Activated CD4-positive, alpha-beta T cell treated with anti-CD3 and anti-CD28 coated beads for 36 hours (primary cell): Measurements from ENCODE around the gene ATP5ME. TPM values are rescaled to one million over a fixed set of nuclear protein-coding genes. Genes with fewer than 3 reads are reported as not detected.
"Not testable (repeated sequence)": the region's sequence is repeated elsewhere in the genome, so short reads cannot be mapped to it uniquely, and the experiment has no call there.

Experiments used
- ATAC-seq: fragments of 200-7000 bp; cut with Tn5 transposase; one replicate; pipeline ENCODE4 v1.10.0; 2021; ENCODE audit warnings: mild to moderate bottlenecking, moderate library complexity
- CTCF ChIA-PET: fragments of 350-600 bp; sonication (Branson Sonifier 250); formaldehyde crosslinking; loops from one replicate; lab custom pipeline; 2021; ENCODE audit warnings: antibody characterized with exemption; lab: Charles Lee
- POLR2A ChIA-PET: fragments of 350-600 bp; sonication (Branson Sonifier 250); formaldehyde crosslinking; loops from one replicate; lab custom pipeline; 2021; ENCODE audit warnings: antibody characterized with exemption, inconsistent platforms; lab: Charles Lee
- DNase-seq: peaks from one replicate; pipeline ENCODE4 v3.0.0-alpha.2; 2020
- H3K27ac Mint-ChIP-seq: one replicate; pipeline ENCODE4 v1.8.0; 2021; ENCODE audit warnings: mixed read lengths
- H3K27me3 Mint-ChIP-seq: one replicate; pipeline ENCODE4 v1.8.0; 2021; ENCODE audit warnings: mixed read lengths
- H3K36me3 Mint-ChIP-seq: one replicate; pipeline ENCODE4 v1.8.0; 2021; ENCODE audit warnings: low read depth, mixed read lengths
- H3K4me1 Mint-ChIP-seq: one replicate; pipeline ENCODE4 v1.8.0; 2021; ENCODE audit warnings: mixed read lengths
- H3K4me3 Mint-ChIP-seq: one replicate; pipeline ENCODE4 v1.8.0; 2021; ENCODE audit warnings: mild to moderate bottlenecking, moderate library complexity, mixed read lengths
- H3K9me3 Mint-ChIP-seq: one replicate; pipeline ENCODE4 v1.8.0; 2021; ENCODE audit warnings: low read depth, mixed read lengths
- intact Hi-C, 2 experiments: fragments of 100-400 bp; cut with DNase I in 1 of 2; cut with micrococcal nuclease in 1 of 2; formaldehyde crosslinking; loops; one replicate each; pipeline versions ENCODE4 v1.14.2 to v1.15.1; 2022 to 2024; cut with DNase I, micrococcal nuclease
- total RNA-seq, 2 experiments: library from RNA; stranded (reverse); gene quantifications; one replicate each; pipeline ENCODE4 v1.2.3, GENCODE V29; 2021

Gene ATP5ME
- total RNA-seq, 2 experiments from 2014 or later, result 147 to 210 TPM

- Mint-ChIP-seq H3K27ac (no peak overlapping the region), H3K4me3 (no peak overlapping the region), H3K36me3 (no peaks in the 10 kb centered on the region), H3K4me1 (peaks cover 15% of the 10 kb centered on the region), H3K27me3 (no peaks in the 10 kb centered on the region), H3K9me3 (no peaks in the 10 kb centered on the region)
- DNase-seq, result no peak
- intact Hi-C loops, result loop anchor here in 1 of 2 experiments (10.0 kb wide), 1 partner anchor 880 kb away; no protein-coding TSS in a partner anchor
- no peak for ATAC-seq
- ChIA-PET CTCF (no interaction called here), POLR2A (no interaction called here)
These were observed 30.3 kb upstream of the ATP5ME start for GRCh38 chr4:704198-704891.

DNA sequence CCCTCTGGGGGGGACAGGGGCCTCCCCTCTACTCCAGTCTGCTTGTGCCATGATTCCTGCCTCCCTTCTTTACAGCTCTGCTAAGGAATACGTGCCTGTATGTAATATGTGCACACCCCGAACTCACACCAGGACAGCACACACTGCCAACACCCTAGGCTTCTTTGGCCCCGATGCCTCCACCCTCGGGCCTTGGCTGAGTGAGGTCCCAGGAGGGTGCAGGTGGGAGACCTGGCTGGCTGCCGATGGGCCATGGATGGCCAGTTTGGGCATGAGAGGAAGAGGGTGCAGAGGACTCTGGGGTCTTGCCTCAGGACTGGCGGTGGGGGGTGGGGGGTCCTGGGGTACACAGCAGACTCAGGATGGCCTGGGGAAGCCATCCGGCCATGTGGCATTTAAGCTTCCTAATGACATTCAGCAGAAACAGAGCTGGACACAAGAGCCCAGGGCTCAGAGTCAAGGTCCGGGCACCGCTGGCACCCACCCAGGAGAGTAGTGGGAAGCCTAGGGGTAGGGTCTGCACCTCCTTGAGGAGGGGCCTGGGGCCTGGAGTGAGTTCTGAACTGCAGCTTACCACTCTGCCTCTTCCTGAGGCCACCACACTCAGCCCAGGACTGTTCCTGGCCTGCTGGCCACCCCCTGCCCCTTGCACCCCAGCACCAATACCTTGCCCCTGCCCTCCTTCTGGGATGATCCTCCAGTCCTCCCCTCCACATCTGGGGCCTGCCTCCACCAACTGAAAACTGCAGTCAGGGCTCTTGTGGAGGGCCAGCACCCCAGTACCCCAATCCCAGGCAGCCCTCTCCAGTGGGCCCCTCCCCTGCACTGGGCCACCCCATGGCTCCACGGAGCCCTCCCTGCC lies 29.5 kb upstream of the ATP5ME start:
- H3K4me1 Mint-ChIP-seq, result peaks cover 12% of the 10 kb centered on the region
- no peaks in the 10 kb centered on the region for H3K27me3 Mint-ChIP-seq
- no peaks in the 10 kb centered on the region for H3K36me3 Mint-ChIP-seq
- ATAC-seq (no peak), DNase-seq (no peak)
- H3K27ac Mint-ChIP-seq, result no peak overlapping the region
- POLR2A ChIA-PET, result no interaction called here
- intact Hi-C loops, result loop anchor here in 1 of 2 experiments (10.0 kb wide), 1 partner anchor 881 kb away; no protein-coding TSS in a partner anchor
- CTCF ChIA-PET, result no interaction called here
- H3K9me3 Mint-ChIP-seq, result no peaks in the 10 kb centered on the region
- H3K4me3 Mint-ChIP-seq, result no peak overlapping the region

DNA sequence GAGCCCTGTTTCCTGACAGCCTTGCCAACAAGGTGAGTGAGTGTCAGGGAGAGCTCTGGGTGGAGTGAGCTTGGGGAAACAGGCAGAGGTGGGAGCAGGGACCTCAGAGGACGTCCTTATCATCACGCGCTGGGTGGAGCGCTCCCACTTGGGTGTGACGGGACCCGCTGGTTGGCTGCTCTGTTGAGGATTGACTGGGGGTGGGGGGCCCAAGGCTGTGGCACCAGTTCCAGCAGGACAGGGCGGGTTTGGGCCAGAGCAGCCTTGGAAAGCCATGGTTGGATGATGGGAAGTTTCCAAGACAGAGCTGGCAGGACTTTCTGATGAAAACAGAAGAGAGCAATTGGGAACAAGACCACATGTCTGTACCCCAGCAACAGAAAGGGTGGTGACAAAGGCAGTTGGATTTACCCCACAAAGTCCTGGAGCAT lies 28.6 kb upstream of the ATP5ME start:
- DNase-seq, result no peak
- peaks cover 10% of the 10 kb centered on the region for H3K4me1 Mint-ChIP-seq
- no peak overlapping the region for H3K27ac Mint-ChIP-seq
- CTCF ChIA-PET, result no interaction called here
- H3K9me3 Mint-ChIP-seq, result no peaks in the 10 kb centered on the region
- intact Hi-C loops, result loop anchor here in 1 of 2 experiments (10.0 kb wide), 1 partner anchor 882 kb away; no protein-coding TSS in a partner anchor
- H3K4me3 Mint-ChIP-seq, result no peak overlapping the region
- no peaks in the 10 kb centered on the region for H3K36me3 Mint-ChIP-seq
- POLR2A ChIA-PET, result no interaction called here
- no peak for ATAC-seq
- no peaks in the 10 kb centered on the region for H3K27me3 Mint-ChIP-seq

DNA sequence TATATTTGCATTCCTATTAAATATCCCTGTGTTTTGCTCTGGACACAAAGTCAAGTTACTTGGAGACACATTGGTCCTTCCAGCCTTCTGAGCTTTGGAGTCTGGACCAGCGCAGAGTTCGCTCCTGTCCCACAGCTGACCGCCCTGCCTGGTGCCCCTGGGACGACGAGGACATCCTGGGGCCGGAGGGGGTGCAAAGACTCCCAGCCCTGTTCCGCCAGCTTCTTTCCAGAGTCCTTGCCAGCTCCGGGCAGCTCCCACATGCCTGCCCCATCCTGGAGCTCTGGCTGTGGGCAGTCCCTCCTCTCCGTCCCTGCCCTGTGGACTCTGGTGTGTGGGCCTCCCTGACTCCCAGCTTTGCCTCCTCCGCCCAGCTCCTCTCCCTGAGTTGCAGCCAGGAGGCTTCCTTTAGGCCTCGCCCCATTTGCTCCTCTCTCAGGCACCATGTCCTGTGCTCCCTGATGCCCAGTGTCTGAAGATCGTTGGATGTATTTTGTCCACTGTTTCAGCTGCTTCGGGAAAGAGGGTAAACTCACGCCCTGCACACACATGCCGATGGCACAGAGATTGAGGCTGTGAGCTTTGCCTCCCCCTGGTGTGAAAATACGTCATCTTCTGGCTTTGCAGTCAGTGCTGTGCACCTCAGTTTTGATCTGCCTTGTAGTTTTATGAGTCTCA lies 26.6 kb upstream of the ATP5ME start:
- ChIA-PET CTCF (no interaction called here), POLR2A (no interaction called here)
- DNase-seq (no peak), ATAC-seq (no peak)
- intact Hi-C loops, result loop anchor here in 1 of 2 experiments (10.0 kb wide), 1 partner anchor 884 kb away; no protein-coding TSS in a partner anchor
- Mint-ChIP-seq H3K4me3 (no peak overlapping the region), H3K36me3 (no peaks in the 10 kb centered on the region), H3K4me1 (peaks cover 10% of the 10 kb centered on the region), H3K27ac (peak overlapping the region; percentile 29), H3K9me3 (no peaks in the 10 kb centered on the region), H3K27me3 (no peaks in the 10 kb centered on the region)

DNA sequence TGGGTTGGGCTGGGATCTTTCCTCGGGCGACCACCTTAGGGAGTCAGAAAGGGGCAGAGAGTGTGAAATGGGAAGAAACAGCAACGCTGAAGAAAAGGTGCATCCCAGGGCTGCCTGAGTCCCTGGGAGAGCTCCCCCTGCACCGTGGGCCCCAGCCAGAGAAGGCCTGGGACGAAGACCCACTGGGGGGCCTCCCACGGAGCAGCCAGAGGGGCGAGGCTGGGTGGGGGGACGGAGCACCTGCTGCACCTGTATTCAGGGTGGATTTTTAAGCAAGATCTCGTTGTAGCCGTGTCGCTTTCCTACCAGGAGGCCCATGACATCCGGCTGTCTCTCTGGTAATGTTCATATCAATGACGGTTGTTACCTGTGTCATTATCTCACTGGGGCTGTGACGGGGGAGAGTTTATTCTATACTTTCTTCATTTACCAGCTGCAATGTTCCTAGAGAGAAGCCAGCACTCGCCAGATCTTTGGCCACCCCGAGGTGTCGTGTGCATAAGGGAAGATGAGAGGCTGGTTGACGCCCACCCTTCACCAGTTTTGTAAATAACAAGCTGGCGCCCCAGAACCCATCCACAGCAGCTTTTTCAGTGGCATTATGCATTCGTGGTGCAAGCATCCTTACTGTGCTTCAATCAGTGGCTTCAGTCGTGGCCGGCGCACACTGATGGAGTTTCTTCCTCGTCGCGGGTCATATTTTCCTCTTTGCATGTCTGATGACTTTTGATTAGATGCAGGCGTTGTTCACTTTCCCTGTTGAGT lies 25.9 kb upstream of the ATP5ME start:
- Mint-ChIP-seq H3K4me1 (peaks cover 8% of the 10 kb centered on the region), H3K27ac (no peak overlapping the region), H3K36me3 (no peaks in the 10 kb centered on the region), H3K27me3 (no peaks in the 10 kb centered on the region), H3K9me3 (no peaks in the 10 kb centered on the region), H3K4me3 (no peak overlapping the region)
- POLR2A ChIA-PET, result no interaction called here
- CTCF ChIA-PET, result interaction anchor here (0.7 kb wide), 1 partner anchor 64 kb away, joined by 3 read pairs; no protein-coding TSS in a partner anchor
- intact Hi-C loops, result loop anchor here in 1 of 2 experiments (10.0 kb wide), 1 partner anchor 885 kb away; no protein-coding TSS in a partner anchor
- DNase-seq, result no peak
- ATAC-seq, result no peak

GRCh38 chr4:694341-694940 lies 20.4 kb upstream of the ATP5ME start:
- intact Hi-C loops, result not testable (repeated sequence)

DNA sequence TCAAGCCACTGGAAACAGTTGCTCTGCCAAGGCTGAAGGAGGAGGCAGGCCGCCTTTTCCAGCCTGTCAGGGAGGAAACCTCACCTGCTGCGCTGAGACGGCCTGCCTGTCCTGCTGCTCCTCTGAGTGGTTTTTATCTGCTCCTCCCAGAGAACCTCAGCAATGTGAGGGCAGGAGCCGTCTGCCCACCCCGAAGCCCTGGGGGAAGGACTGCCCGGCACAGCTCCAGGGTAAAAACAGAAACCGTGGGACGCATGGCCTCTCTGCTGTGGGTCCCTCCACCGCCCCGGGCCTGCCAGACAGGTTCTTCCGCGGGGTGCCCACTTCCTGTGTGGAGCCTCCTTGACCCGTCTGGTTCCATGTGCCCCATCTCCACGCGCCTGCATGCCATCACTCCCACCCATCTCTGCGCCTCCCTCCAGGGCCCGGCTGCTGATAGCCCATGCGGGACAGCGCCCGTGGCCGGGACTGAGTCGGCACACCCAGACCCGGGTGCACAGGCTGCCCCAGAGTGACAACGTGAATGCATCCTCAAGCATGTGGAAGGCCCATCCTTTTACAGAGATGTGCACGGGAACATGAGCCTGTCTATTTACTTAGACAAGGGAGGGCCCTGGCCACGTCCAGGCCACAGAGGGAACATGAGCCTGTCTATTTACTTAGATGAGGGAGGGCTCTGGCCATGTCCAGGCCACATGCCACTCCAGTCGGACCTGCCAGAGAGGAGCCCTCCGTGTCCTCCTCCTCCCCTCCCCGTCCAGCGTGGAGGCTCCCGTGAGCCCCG lies 18.9 kb upstream of the ATP5ME start:
- Mint-ChIP-seq H3K9me3 (no peaks in the 10 kb centered on the region), H3K4me1 (no peaks in the 10 kb centered on the region), H3K4me3 (no peak overlapping the region), H3K36me3 (no peaks in the 10 kb centered on the region), H3K27ac (no peak overlapping the region), H3K27me3 (peaks cover 11% of the 10 kb centered on the region)
- POLR2A ChIA-PET, result no interaction called here
- no peak for ATAC-seq
- CTCF ChIA-PET, result no interaction called here
- intact Hi-C loops, result no loop called here
- DNase-seq, result no peak

More at GRCh38 chr4:694341-694940, 20.4 kb upstream of the ATP5ME start:
- H3K36me3 Mint-ChIP-seq, H3K4me1 Mint-ChIP-seq, H3K9me3 Mint-ChIP-seq, POLR2A ChIA-PET, DNase-seq, CTCF ChIA-PET, H3K4me3 Mint-ChIP-seq, ATAC-seq, H3K27ac Mint-ChIP-seq: not testable (repeated sequence)
- peaks cover 10% of the 10 kb centered on the region for H3K27me3 Mint-ChIP-seq

- Mint-ChIP-seq H3K4me1 (no peaks in the 10 kb centered on the region), H3K9me3 (no peaks in the 10 kb centered on the region), H3K27me3 (peaks cover 16% of the 10 kb centered on the region), H3K27ac (no peak overlapping the region), H3K4me3 (no peak overlapping the region), H3K36me3 (no peaks in the 10 kb centered on the region)
- DNase-seq, result no peak
- intact Hi-C loops, result no loop called here
- ATAC-seq, result no peak
- POLR2A ChIA-PET, result no interaction called here
- CTCF ChIA-PET, result no interaction called here
These were observed 15.6 kb upstream of the ATP5ME start for GRCh38 chr4:689723-690122.

GRCh38 chr4:688854-689681 lies 15.0 kb upstream of the ATP5ME start, which contains the start of gene SLC49A3:
SLC49A3 (minus strand) TSS chr4:689151; CDS start chr4:689127, 24 bp downstream.
- CTCF ChIA-PET, result no interaction called here
- Mint-ChIP-seq H3K27ac (no peak within 1 kb of the TSS), H3K4me3 (no peak within 1 kb of the TSS), H3K36me3 (no peaks in the 10 kb centered on the region), H3K9me3 (no peaks in the 10 kb centered on the region), H3K27me3 (peaks cover 13% of the 10 kb centered on the region), H3K4me1 (no peaks in the 10 kb centered on the region)
- POLR2A ChIA-PET, result no interaction called here
- intact Hi-C loops, result no loop called here
- ATAC-seq (no peak), DNase-seq (peak; percentile 7)
